Measurements from ENCODE around the gene ZBTB11.
A peak's percentile ranks its signal among the peaks of the same experiment; 100 is the strongest.

DNA sequence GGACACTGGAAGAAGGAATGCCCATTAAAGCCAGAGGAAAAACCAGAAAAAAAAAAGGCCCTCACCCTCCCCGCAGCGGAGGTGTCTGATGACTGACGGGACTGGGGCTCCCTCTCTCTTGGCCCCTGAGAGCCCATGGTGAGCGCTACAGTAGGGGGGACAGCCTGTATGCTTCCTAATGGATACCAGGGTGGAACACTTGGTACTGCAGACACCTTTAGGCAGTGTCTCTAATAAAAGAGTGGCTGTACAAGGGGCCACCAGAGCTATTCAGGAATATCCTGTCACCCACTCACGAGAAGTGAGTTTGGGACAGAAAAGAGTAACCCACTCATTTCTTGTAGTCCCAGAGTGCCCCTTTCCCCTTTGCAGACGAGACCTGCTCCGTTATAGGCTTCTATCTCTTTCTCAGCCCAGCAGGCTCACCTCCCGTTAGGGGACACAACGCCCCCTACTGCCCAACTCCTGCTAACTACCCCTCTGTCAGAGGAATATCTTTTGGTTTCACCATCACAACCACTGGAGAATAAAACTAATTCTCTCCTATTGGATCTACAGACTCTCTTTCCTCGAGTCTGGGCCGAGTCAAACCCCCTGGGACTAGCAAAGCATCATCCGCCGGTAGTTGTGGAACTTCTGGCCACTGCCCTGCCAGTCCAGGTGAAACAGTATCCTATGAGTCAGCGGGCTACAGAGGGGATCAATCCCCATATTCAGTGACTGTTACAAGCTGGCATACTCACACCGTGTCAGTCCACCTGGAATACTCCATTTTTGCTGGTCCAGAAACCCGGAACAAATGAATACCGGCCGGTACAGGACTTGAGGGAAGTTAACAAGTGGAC, 40.8 kb downstream of the ZBTB11 start:
- no peak for TF ChIP-seq POLR2A (IDR thresholded peaks at IDR 0.05)
- peak; percentile 33 to 70 (median 60) for TF ChIP-seq CTCF (IDR thresholded peaks at IDR 0.05)
